ENCODE results near the gene P2RY2.
"Not testable (repeated sequence)": the region's sequence is repeated elsewhere in the genome, so short reads cannot be mapped to it uniquely, and the experiment has no call there.

The P2RY2 gene

GRCh38 chr11:73193251-73194033 lies 24.6 kb upstream of the P2RY2 start:
- Histone ChIP-seq H3K27me3 (no peaks in the 10 kb centered on the region), H4K20me1 (no peaks in the 10 kb centered on the region), H3K9me3 (replicated peaks in 1 of 11) (no peaks in the 10 kb centered on the region), H3K4me2 (peak overlapping the region in 4 of 11 experiments; percentile 4 to 52 (median 11); a peak in 4 of 22 replicates), H3K9ac (no peak overlapping the region), H3K4me1 (peaks cover 20 to 70% (median 41%) of the 10 kb centered on the region in 10 experiments), H3K27ac (no peak overlapping the region), H3K36me3 (no peaks in the 10 kb centered on the region), H3K4me3 (no peak overlapping the region)
- no peak for TF ChIP-seq Cebpa-rat (IDR thresholded peaks at IDR 0.05)

DNA sequence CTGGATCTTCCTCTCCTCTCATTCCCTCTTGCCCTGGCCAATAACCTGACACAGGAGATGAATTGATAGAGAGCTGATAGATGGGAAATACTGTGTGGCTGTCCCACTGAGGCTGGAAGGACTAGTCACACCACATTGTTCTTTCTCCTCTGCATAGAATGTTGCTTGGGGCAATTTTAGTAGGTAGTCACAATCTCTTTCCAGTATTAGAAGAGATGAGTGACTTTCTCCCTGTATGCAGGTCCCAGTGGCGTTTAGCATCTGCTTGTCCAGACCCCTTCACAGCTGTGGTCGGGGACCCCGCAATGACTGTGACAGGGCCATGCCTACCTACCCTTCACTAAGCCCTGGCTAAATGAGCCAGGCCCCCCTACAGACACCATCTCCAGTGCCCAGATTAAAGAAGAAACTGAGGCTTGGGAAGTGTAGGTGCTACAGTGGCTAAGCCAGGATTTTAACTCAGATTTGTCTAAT lies 24.0 kb upstream of the P2RY2 start:
- H3K4me3 ChIP-seq, result no peak overlapping the region
- peak overlapping the region in 5 of 11 experiments; percentile 18 to 46 (median 34); a peak in 5 of 22 replicates for H3K4me2 ChIP-seq
- H3K27me3 ChIP-seq, result no peaks in the 10 kb centered on the region
- no peaks in the 10 kb centered on the region for H4K20me1 ChIP-seq
- H3K9ac ChIP-seq, result no peak overlapping the region
- no peak for TF ChIP-seq Cebpa-rat (IDR thresholded peaks at IDR 0.05)
- H3K4me1 ChIP-seq, result peaks cover 13 to 69% (median 37%) of the 10 kb centered on the region in 10 experiments
- H3K9me3 ChIP-seq (replicated peaks in 1 of 11), result no peaks in the 10 kb centered on the region
- H3K36me3 ChIP-seq, result no peaks in the 10 kb centered on the region
- no peak overlapping the region for H3K27ac ChIP-seq

DNA sequence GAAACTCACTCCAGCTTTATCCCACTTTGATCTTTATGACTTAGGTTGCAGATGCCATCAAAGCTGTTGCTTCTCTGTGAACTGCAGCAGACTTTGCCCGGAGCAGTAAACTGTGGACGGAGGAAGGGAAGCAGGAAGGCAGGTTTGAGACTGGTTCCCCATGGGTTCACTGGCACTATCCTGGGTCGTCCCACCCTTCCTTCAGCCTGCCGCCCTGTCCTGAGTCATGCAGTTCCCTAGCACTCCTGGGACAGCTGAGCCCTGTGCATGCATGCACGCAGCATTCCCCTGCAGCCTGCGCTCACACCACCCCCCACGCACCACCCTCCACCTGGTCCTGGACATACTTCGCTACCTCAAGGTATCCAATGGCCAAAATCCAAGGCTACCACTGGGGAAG lies 23.5 kb upstream of the P2RY2 start:
- H3K4me2 ChIP-seq, result peak overlapping the region in 5 of 11 experiments; percentile 18 to 46 (median 34); a peak in 9 of 22 replicates
- H3K36me3 ChIP-seq, result no peaks in the 10 kb centered on the region
- H3K27me3 ChIP-seq, result no peaks in the 10 kb centered on the region
- no peak for TF ChIP-seq Cebpa-rat (IDR thresholded peaks at IDR 0.05)
- no peak overlapping the region for H3K9ac ChIP-seq
- no peaks in the 10 kb centered on the region for H4K20me1 ChIP-seq
- no peak overlapping the region for H3K27ac ChIP-seq
- H3K9me3 ChIP-seq (replicated peaks in 1 of 11), result no peaks in the 10 kb centered on the region
- H3K4me1 ChIP-seq, result peaks cover 8 to 64% (median 32%) of the 10 kb centered on the region in 10 experiments
- no peak overlapping the region for H3K4me3 ChIP-seq

- Histone ChIP-seq H3K9me3 (replicated peaks in 1 of 11) (no peaks in the 10 kb centered on the region), H3K36me3 (no peaks in the 10 kb centered on the region), H3K4me1 (peaks cover 0 to 60% (median 25%) of the 10 kb centered on the region in 10 experiments; a peak in 18 of 20 replicates), H3K27ac (no peak overlapping the region), H3K4me2 (peak overlapping the region in 5 of 11 experiments; percentile 18 to 46 (median 34); a peak in 6 of 22 replicates), H3K4me3 (no peak overlapping the region), H4K20me1 (no peaks in the 10 kb centered on the region), H3K27me3 (no peaks in the 10 kb centered on the region), H3K9ac (no peak overlapping the region)
- TF ChIP-seq Cebpa-rat (IDR thresholded peaks at IDR 0.05), result no peak
Measured at GRCh38 chr11:73195191-73196007, 22.7 kb upstream of the P2RY2 start.

GRCh38 chr11:73196576-73196975 lies 21.5 kb upstream of the P2RY2 start:
- H3K4me3 ChIP-seq, result no peak overlapping the region
- H3K9ac ChIP-seq, result no peak overlapping the region
- no peak for TF ChIP-seq Cebpa-rat (IDR thresholded peaks at IDR 0.05)
- no peaks in the 10 kb centered on the region for H3K36me3 ChIP-seq
- no peak overlapping the region for H3K4me2 ChIP-seq
- no peak overlapping the region for H3K27ac ChIP-seq
- H4K20me1 ChIP-seq, result no peaks in the 10 kb centered on the region
- H3K27me3 ChIP-seq, result no peaks in the 10 kb centered on the region
- H3K4me1 ChIP-seq, result peaks cover 0 to 59% (median 28%) of the 10 kb centered on the region in 10 experiments; a peak in 14 of 20 replicates
- H3K9me3 ChIP-seq (replicated peaks in 1 of 11), result no peaks in the 10 kb centered on the region

- TF ChIP-seq Cebpa-rat (IDR thresholded peaks at IDR 0.05), result no peak
- Histone ChIP-seq H3K4me2 (no peak overlapping the region), H3K9ac (no peak overlapping the region), H3K4me3 (no peak overlapping the region), H3K27ac (no peak overlapping the region), H3K27me3 (no peaks in the 10 kb centered on the region), H3K4me1 (peaks cover 0 to 62% (median 29%) of the 10 kb centered on the region in 10 experiments; a peak in 14 of 20 replicates), H4K20me1 (no peaks in the 10 kb centered on the region), H3K9me3 (replicated peaks in 1 of 11) (no peaks in the 10 kb centered on the region), H3K36me3 (no peaks in the 10 kb centered on the region)
Measured at GRCh38 chr11:73197348-73197747, 20.7 kb upstream of the P2RY2 start.

DNA sequence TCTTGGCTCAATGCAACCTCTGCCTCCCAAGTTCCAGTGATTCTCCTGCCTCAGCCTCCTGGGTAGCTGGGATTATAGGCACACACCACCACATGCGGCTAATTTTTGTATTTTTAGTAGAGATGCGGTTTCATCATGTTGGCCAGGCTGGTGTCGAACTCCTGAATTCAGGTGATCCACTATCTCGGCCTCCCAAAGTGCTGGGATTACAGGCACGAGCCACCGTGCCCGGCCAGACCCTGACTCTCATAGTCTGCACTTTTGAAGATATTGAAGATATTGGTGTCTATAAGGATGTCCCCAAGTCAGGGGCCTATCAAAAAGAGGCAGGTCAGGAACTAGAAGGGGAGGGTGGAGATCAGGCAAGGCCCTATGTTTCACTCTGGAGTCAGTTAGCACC lies 20.3 kb upstream of the P2RY2 start:
- not testable (repeated sequence) for H3K36me3 ChIP-seq; H3K4me2 ChIP-seq; H4K20me1 ChIP-seq; H3K9me3 ChIP-seq (replicated peaks in 1 of 11); H3K9ac ChIP-seq; H3K27ac ChIP-seq; H3K27me3 ChIP-seq; H3K4me3 ChIP-seq
- peaks cover 0 to 59% (median 27%) of the 10 kb centered on the region in 10 experiments; a peak in 14 of 20 replicates for H3K4me1 ChIP-seq

- Histone ChIP-seq H3K4me3 (no peak overlapping the region), H3K27ac (no peak overlapping the region), H3K9me3 (replicated peaks in 1 of 11) (no peaks in the 10 kb centered on the region), H3K9ac (no peak overlapping the region), H3K4me1 (peaks cover under 1 to 55% (median 29%) of the 10 kb centered on the region in 10 experiments; a peak in 18 of 20 replicates), H3K36me3 (no peaks in the 10 kb centered on the region), H4K20me1 (no peaks in the 10 kb centered on the region), H3K27me3 (no peaks in the 10 kb centered on the region), H3K4me2 (peak overlapping the region in 5 of 11 experiments; percentile 11 to 54 (median 31); a peak in 7 of 22 replicates)
- TF ChIP-seq Cebpa-rat (IDR thresholded peaks at IDR 0.05), result no peak
Measured at GRCh38 chr11:73198677-73199076, 19.4 kb upstream of the P2RY2 start.

- Histone ChIP-seq H3K9ac (no peak overlapping the region), H3K9me3 (replicated peaks in 1 of 11) (no peaks in the 10 kb centered on the region), H4K20me1 (no peaks in the 10 kb centered on the region), H3K4me3 (no peak overlapping the region), H3K27ac (no peak overlapping the region), H3K36me3 (no peaks in the 10 kb centered on the region), H3K27me3 (no peaks in the 10 kb centered on the region), H3K4me1 (peaks cover 8 to 55% (median 35%) of the 10 kb centered on the region in 10 experiments), H3K4me2 (no peak overlapping the region)
- no peak for TF ChIP-seq Cebpa-rat (IDR thresholded peaks at IDR 0.05)
Measured at GRCh38 chr11:73199446-73199845, 18.6 kb upstream of the P2RY2 start.
